ENCODE measurements around the gene HSPB7.

Gene HSPB7

GRCh38 chr1:15994081-15994480 lies 23.8 kb downstream of the HSPB7 start:
- Histone ChIP-seq H3K9ac (ENCODE audit: low read depth, low read length, poor library complexity) (no peak overlapping the region), H3K79me1 (ENCODE audit: low read depth, low read length) (peaks cover 3% of the 10 kb centered on the region), H2BK120ac (ENCODE audit: low read depth, low read length) (no peak overlapping the region), H2AFZ (ENCODE audit: low read length) (no peak overlapping the region), H2AK5ac (ENCODE audit: low read depth, low read length) (peak overlapping the region; percentile 79), H4K91ac (ENCODE audit: low read depth, low read length, poor library complexity) (peak overlapping the region; percentile 75), H3K4me1 (ENCODE audit: control insufficient read depth in 2 of 2, insufficient read depth in 1 of 2, low read depth in 1 of 2, low read length in 2 of 2) (no peaks in the 10 kb centered on the region), H3K14ac (ENCODE audit: low read length) (no peak overlapping the region), H3K36me3 (replicated peaks in 1 of 2; ENCODE audit: control insufficient read depth in 2 of 2, insufficient read depth in 2 of 2, low read length in 2 of 2) (no peaks in the 10 kb centered on the region), H4K8ac (ENCODE audit: low read depth, low read length) (no peak overlapping the region), H3K4me3 (ENCODE audit: low read length in 2 of 2) (no peak overlapping the region), H3K23ac (ENCODE audit: low read depth, low read length, poor library complexity) (peak overlapping the region; percentile 1), H3K27me3 (ENCODE audit: control insufficient read depth in 3 of 3, insufficient read depth in 3 of 3, low read depth in 1 of 3, low read length in 3 of 3) (peaks cover 0 to 14% (median 0%) of the 10 kb centered on the region in 3 experiments), H3K9me3 (replicated peaks in 1 of 2; ENCODE audit: control insufficient read depth in 2 of 2, insufficient read depth in 1 of 2, low read depth in 1 of 2, low read length in 2 of 2) (no peaks in the 10 kb centered on the region), H2BK5ac (ENCODE audit: low read length) (no peak overlapping the region), H3K18ac (ENCODE audit: low read length) (peak overlapping the region; percentile 86), H2BK15ac (ENCODE audit: low read length) (no peak overlapping the region), H3K4ac (ENCODE audit: low read length) (no peak overlapping the region), H3K4me2 (ENCODE audit: insufficient read depth, low read length, poor library complexity, severe bottlenecking) (no peak overlapping the region), H2BK12ac (ENCODE audit: low read length) (no peak overlapping the region), H3K27ac (replicated peaks; ENCODE audit: low read length) (no peak overlapping the region)
- WGBS, 2 donors (ENCODE audit: extremely low coverage in 2 of 2, insufficient read length in 2 of 2, insufficient replicate concordance in 1 of 2), result no CpG with 5 or more reads among the region's 10 CpGs
- no peak for DNase-seq (ENCODE audit: low spot score)

DNA sequence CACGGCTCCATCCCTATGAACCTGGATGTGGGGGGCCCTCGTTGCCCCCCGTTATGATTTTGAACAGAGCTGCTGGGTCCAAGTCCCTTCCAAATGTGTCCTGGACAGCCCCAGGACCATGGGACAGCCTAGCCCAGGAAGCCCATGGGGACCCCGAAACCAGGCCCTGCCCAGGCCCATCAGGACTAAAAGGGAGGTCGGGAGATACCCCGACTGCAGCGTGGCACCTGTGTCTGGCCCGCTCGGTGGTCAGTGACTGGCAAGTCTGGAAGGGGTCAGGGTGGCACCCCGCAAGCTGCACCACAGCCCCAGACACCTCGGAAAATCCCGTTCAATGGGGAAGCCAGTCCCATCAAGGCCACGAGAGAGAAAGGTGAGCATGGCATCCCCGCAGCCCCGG lies 24.2 kb downstream of the HSPB7 start:
- no CpG with 5 or more reads among the region's 15 CpGs for WGBS, 2 donors (ENCODE audit: extremely low coverage in 2 of 2, insufficient read length in 2 of 2, insufficient replicate concordance in 1 of 2)

GRCh38 chr1:15992582-15993500 lies 25.0 kb downstream of the HSPB7 start:
- Histone ChIP-seq H3K4me2 (ENCODE audit: insufficient read depth, low read length, poor library complexity, severe bottlenecking) (no peak overlapping the region), H3K27ac (replicated peaks; ENCODE audit: low read length) (no peak overlapping the region), H3K36me3 (replicated peaks in 1 of 2; ENCODE audit: control insufficient read depth in 2 of 2, insufficient read depth in 2 of 2, low read length in 2 of 2) (no peaks in the 10 kb centered on the region), H4K91ac (ENCODE audit: low read depth, low read length, poor library complexity) (no peak overlapping the region), H3K4me3 (ENCODE audit: low read length in 2 of 2) (no peak overlapping the region), H4K8ac (ENCODE audit: low read depth, low read length) (no peak overlapping the region), H3K14ac (ENCODE audit: low read length) (peak overlapping the region; percentile 76), H3K9me3 (replicated peaks in 1 of 2; ENCODE audit: control insufficient read depth in 2 of 2, insufficient read depth in 1 of 2, low read depth in 1 of 2, low read length in 2 of 2) (no peaks in the 10 kb centered on the region), H3K79me1 (ENCODE audit: low read depth, low read length) (peaks cover 3% of the 10 kb centered on the region), H2BK120ac (ENCODE audit: low read depth, low read length) (no peak overlapping the region), H3K4me1 (ENCODE audit: control insufficient read depth in 2 of 2, insufficient read depth in 1 of 2, low read depth in 1 of 2, low read length in 2 of 2) (no peaks in the 10 kb centered on the region), H2BK15ac (ENCODE audit: low read length) (peak overlapping the region; percentile 52), H3K9ac (ENCODE audit: low read depth, low read length, poor library complexity) (no peak overlapping the region), H3K4ac (ENCODE audit: low read length) (no peak overlapping the region), H2AFZ (ENCODE audit: low read length) (no peak overlapping the region), H2BK12ac (ENCODE audit: low read length) (peak overlapping the region; percentile 80), H3K23ac (ENCODE audit: low read depth, low read length, poor library complexity) (peak overlapping the region; percentile 75), H2AK5ac (ENCODE audit: low read depth, low read length) (peak overlapping the region; percentile 79), H3K18ac (ENCODE audit: low read length) (peak overlapping the region; percentile 53), H2BK5ac (ENCODE audit: low read length) (no peak overlapping the region), H3K27me3 (ENCODE audit: control insufficient read depth in 3 of 3, insufficient read depth in 3 of 3, low read depth in 1 of 3, low read length in 3 of 3) (peaks cover 0 to 7% (median 0%) of the 10 kb centered on the region in 3 experiments)
- WGBS, 2 donors (ENCODE audit: extremely low coverage in 2 of 2, insufficient read length in 2 of 2, insufficient replicate concordance in 1 of 2), result no CpG with 5 or more reads among the region's 17 CpGs
- DNase-seq (ENCODE audit: low spot score), result no peak

More for the DNA sequence above, 24.2 kb downstream of the HSPB7 start:
- no peak overlapping the region for H3K9ac ChIP-seq (ENCODE audit: low read depth, low read length, poor library complexity)
- H2AK5ac ChIP-seq (ENCODE audit: low read depth, low read length), result peak overlapping the region; percentile 79
- H4K91ac ChIP-seq (ENCODE audit: low read depth, low read length, poor library complexity), result no peak overlapping the region
- no peak overlapping the region for H2BK12ac ChIP-seq (ENCODE audit: low read length)
- H3K4me1 ChIP-seq (ENCODE audit: control insufficient read depth in 2 of 2, insufficient read depth in 1 of 2, low read depth in 1 of 2, low read length in 2 of 2), result no peaks in the 10 kb centered on the region
- H3K9me3 ChIP-seq (replicated peaks in 1 of 2; ENCODE audit: control insufficient read depth in 2 of 2, insufficient read depth in 1 of 2, low read depth in 1 of 2, low read length in 2 of 2), result no peaks in the 10 kb centered on the region
- DNase-seq (ENCODE audit: low spot score), result no peak
- H2AFZ ChIP-seq (ENCODE audit: low read length), result no peak overlapping the region
- H3K4ac ChIP-seq (ENCODE audit: low read length), result no peak overlapping the region
- H3K27me3 ChIP-seq (ENCODE audit: control insufficient read depth in 3 of 3, insufficient read depth in 3 of 3, low read depth in 1 of 3, low read length in 3 of 3), result peaks cover 0 to 11% (median 0%) of the 10 kb centered on the region in 3 experiments
- no peak overlapping the region for H3K27ac ChIP-seq (replicated peaks; ENCODE audit: low read length)
- H3K79me1 ChIP-seq (ENCODE audit: low read depth, low read length), result peaks cover 3% of the 10 kb centered on the region
- H3K18ac ChIP-seq (ENCODE audit: low read length), result peak overlapping the region; percentile 86
- H3K4me2 ChIP-seq (ENCODE audit: insufficient read depth, low read length, poor library complexity, severe bottlenecking), result no peak overlapping the region
- no peak overlapping the region for H4K8ac ChIP-seq (ENCODE audit: low read depth, low read length)
- no peak overlapping the region for H2BK15ac ChIP-seq (ENCODE audit: low read length)
- peak overlapping the region; percentile 75 for H3K23ac ChIP-seq (ENCODE audit: low read depth, low read length, poor library complexity)
- H3K14ac ChIP-seq (ENCODE audit: low read length), result peak overlapping the region; percentile 76
- H2BK5ac ChIP-seq (ENCODE audit: low read length), result no peak overlapping the region
- no peak overlapping the region for H3K4me3 ChIP-seq (ENCODE audit: low read length in 2 of 2)
- H2BK120ac ChIP-seq (ENCODE audit: low read depth, low read length), result no peak overlapping the region
- no peaks in the 10 kb centered on the region for H3K36me3 ChIP-seq (replicated peaks in 1 of 2; ENCODE audit: control insufficient read depth in 2 of 2, insufficient read depth in 2 of 2, low read length in 2 of 2)

- no peak for DNase-seq (ENCODE audit: low spot score)
- Histone ChIP-seq H2AK5ac (ENCODE audit: low read depth, low read length) (no peak overlapping the region), H2BK5ac (ENCODE audit: low read length) (no peak overlapping the region), H2BK120ac (ENCODE audit: low read depth, low read length) (no peak overlapping the region), H3K27ac (replicated peaks; ENCODE audit: low read length) (no peak overlapping the region), H2AFZ (ENCODE audit: low read length) (no peak overlapping the region), H3K4me1 (ENCODE audit: control insufficient read depth in 2 of 2, insufficient read depth in 1 of 2, low read depth in 1 of 2, low read length in 2 of 2) (no peaks in the 10 kb centered on the region), H3K4me3 (ENCODE audit: low read length in 2 of 2) (no peak overlapping the region), H3K9me3 (replicated peaks in 1 of 2; ENCODE audit: control insufficient read depth in 2 of 2, insufficient read depth in 1 of 2, low read depth in 1 of 2, low read length in 2 of 2) (no peaks in the 10 kb centered on the region), H3K79me1 (ENCODE audit: low read depth, low read length) (peaks cover 3% of the 10 kb centered on the region), H3K4me2 (ENCODE audit: insufficient read depth, low read length, poor library complexity, severe bottlenecking) (no peak overlapping the region), H3K27me3 (ENCODE audit: control insufficient read depth in 3 of 3, insufficient read depth in 3 of 3, low read depth in 1 of 3, low read length in 3 of 3) (peaks cover 0 to 7% (median 0%) of the 10 kb centered on the region in 3 experiments), H3K9ac (ENCODE audit: low read depth, low read length, poor library complexity) (no peak overlapping the region), H3K18ac (ENCODE audit: low read length) (no peak overlapping the region), H2BK12ac (ENCODE audit: low read length) (no peak overlapping the region), H3K14ac (ENCODE audit: low read length) (no peak overlapping the region), H3K36me3 (replicated peaks in 1 of 2; ENCODE audit: control insufficient read depth in 2 of 2, insufficient read depth in 2 of 2, low read length in 2 of 2) (no peaks in the 10 kb centered on the region), H4K8ac (ENCODE audit: low read depth, low read length) (no peak overlapping the region), H3K23ac (ENCODE audit: low read depth, low read length, poor library complexity) (no peak overlapping the region), H4K91ac (ENCODE audit: low read depth, low read length, poor library complexity) (no peak overlapping the region), H3K4ac (ENCODE audit: low read length) (no peak overlapping the region), H2BK15ac (ENCODE audit: low read length) (peak overlapping the region; percentile 52)
- WGBS, 2 donors (ENCODE audit: extremely low coverage in 2 of 2, insufficient read length in 2 of 2, insufficient replicate concordance in 1 of 2), result no CpG with 5 or more reads among the region's 7 CpGs
These were observed 25.7 kb downstream of the HSPB7 start for GRCh38 chr1:15992187-15992553.
